GM12892 (cell line): ENCODE results near the gene TMEM51.
A peak's percentile ranks its signal among the peaks of the same experiment; 100 is the strongest.

Source experiments
- DNase-seq: peaks from one replicate; pipeline ENCODE4 v3.0.0; 2011; ENCODE audit not compliant: insufficient read length
- FAIRE-seq: peaks from 2 replicates; lab custom pipeline; 2011; peaks lifted over from hg19 to GRCh38; lab: Jason Lieb, UNC
- POLR2A ChIP-seq: IDR thresholded peaks from 2 replicates; pipeline ENCODE4 v1.6.1; 2011; ENCODE audit warnings: low read depth, low read length, control low read depth
- POLR2AphosphoS5 ChIP-seq: IDR thresholded peaks from 2 replicates; pipeline ENCODE4 v1.6.1; 2011; ENCODE audit warnings: low read depth, low read length, control low read depth
- TAF1 ChIP-seq: IDR thresholded peaks from 2 replicates; pipeline ENCODE4 v1.6.1; 2011; ENCODE audit warnings: low read depth, mild to moderate bottlenecking, control low read depth, low read length, borderline replicate concordance

The TMEM51 gene

GRCh38 chr1:15157524-15158399, 4.2 kb downstream of the TMEM51 start:
- TF ChIP-seq TAF1 (no peak), POLR2A (no peak), POLR2AphosphoS5 (no peak)
- no peak for DNase-seq
- no peak for FAIRE-seq

- DNase-seq: no peak
- TF ChIP-seq POLR2A (no peak), TAF1 (no peak), POLR2AphosphoS5 (no peak)
- FAIRE-seq: no peak
These were observed 5.1 kb downstream of the TMEM51 start for GRCh38 chr1:15158506-15159165.

- FAIRE-seq (no peak), DNase-seq (no peak)
- TF ChIP-seq POLR2AphosphoS5: no peak
These were observed 5.6 kb downstream of the TMEM51 start for GRCh38 chr1:15159166-15159555.

- DNase-seq (no peak), FAIRE-seq (no peak)
- TF ChIP-seq TAF1 (no peak), POLR2A (no peak), POLR2AphosphoS5 (no peak)
These were observed 7.1 kb downstream of the TMEM51 start for GRCh38 chr1:15160626-15161025.

GRCh38 chr1:15167386-15167785, 13.8 kb downstream of the TMEM51 start:
- FAIRE-seq (no peak), DNase-seq (no peak)
- no peak for TF ChIP-seq POLR2AphosphoS5
- TF ChIP-seq POLR2A: no peak
- TF ChIP-seq TAF1: no peak

- no peak for TF ChIP-seq TAF1
- no peak for TF ChIP-seq POLR2A
- TF ChIP-seq POLR2AphosphoS5: no peak
- DNase-seq (no peak), FAIRE-seq (peak; percentile 64)
These were observed 14.9 kb downstream of the TMEM51 start for GRCh38 chr1:15168479-15168878.

- no peak for DNase-seq
- no peak for FAIRE-seq
- no peak for TF ChIP-seq POLR2AphosphoS5
- TF ChIP-seq TAF1: no peak
- no peak for TF ChIP-seq POLR2A
These were observed 16.5 kb downstream of the TMEM51 start for GRCh38 chr1:15170071-15170470.

GRCh38 chr1:15171271-15171908, 17.8 kb downstream of the TMEM51 start:
- no peak for FAIRE-seq
- DNase-seq: no peak
- no peak for TF ChIP-seq POLR2AphosphoS5
- TF ChIP-seq POLR2A: no peak
- TF ChIP-seq TAF1: no peak

- TF ChIP-seq POLR2AphosphoS5: no peak
- TF ChIP-seq POLR2A: no peak
- TF ChIP-seq TAF1: no peak
- FAIRE-seq (no peak), DNase-seq (no peak)
These were observed 19.1 kb downstream of the TMEM51 start for GRCh38 chr1:15172405-15173259.

- DNase-seq (no peak), FAIRE-seq (no peak)
- TF ChIP-seq TAF1 (no peak), POLR2AphosphoS5 (no peak), POLR2A (no peak)
These were observed 20.5 kb downstream of the TMEM51 start for GRCh38 chr1:15173863-15174614.
